HG03095 (cell line): ENCODE measurements around the gene TYK2.
"Not testable (repeated sequence)": the region's sequence is repeated elsewhere in the genome, so short reads cannot be mapped to it uniquely, and the experiment has no call there.

Experiments used
- ATAC-seq: cut with Tn5 transposase; IDR thresholded peaks from one replicate; pipeline ENCODE4 v1.9.1; 2021; ENCODE audit warnings: moderate library complexity; ENCODE audit not compliant: unreplicated experiment

TYK2 gene

GRCh38 chr19:10380313-10381102, at the start of gene TYK2:
TSS of gene TYK2 (minus strand) at chr19:10380572. CDS start at chr19:10378406, 2,166 bp downstream.
- ATAC-seq, result peak; percentile 94

- no peak for ATAC-seq
Observed at GRCh38 chr19:10428996-10429381, 48.6 kb upstream of the TYK2 start.

- no peak for ATAC-seq
Observed at GRCh38 chr19:10427169-10427568, 46.8 kb upstream of the TYK2 start.

GRCh38 chr19:10424011-10424637, 43.8 kb upstream of the TYK2 start:
- ATAC-seq, result no peak

- ATAC-seq, result no peak
Observed at GRCh38 chr19:10422846-10423245, 42.5 kb upstream of the TYK2 start.

GRCh38 chr19:10422046-10422461, 41.7 kb upstream of the TYK2 start:
- ATAC-seq, result no peak

GRCh38 chr19:10421240-10422045, 41.1 kb upstream of the TYK2 start:
- no peak for ATAC-seq

- no peak for ATAC-seq
Observed at GRCh38 chr19:10420444-10421239, 40.3 kb upstream of the TYK2 start, which contains the start of gene PDE4A. TSS of gene PDE4A (plus strand) at chr19:10420538. CDS start at chr19:10420765, 227 bp downstream.

- no peak for ATAC-seq
Observed at GRCh38 chr19:10419646-10420443, 39.5 kb upstream of the TYK2 start.

- no peak for ATAC-seq
Observed at GRCh38 chr19:10419200-10419645, 38.9 kb upstream of the TYK2 start.

- ATAC-seq, result no peak
Observed at GRCh38 chr19:10418485-10419199, 38.3 kb upstream of the TYK2 start.

GRCh38 chr19:10418235-10418484, 37.8 kb upstream of the TYK2 start:
- ATAC-seq, result no peak

GRCh38 chr19:10417541-10418234, 37.3 kb upstream of the TYK2 start:
- no peak for ATAC-seq

GRCh38 chr19:10416380-10417257, 36.2 kb upstream of the TYK2 start:
- ATAC-seq, result no peak

- no peak for ATAC-seq
Observed at GRCh38 chr19:10416083-10416379, 35.7 kb upstream of the TYK2 start.

- peak; percentile 53 for ATAC-seq
Observed at GRCh38 chr19:10412257-10412977, 32.0 kb upstream of the TYK2 start.

- ATAC-seq, result not testable (repeated sequence)
Observed at GRCh38 chr19:10411224-10411623, 30.9 kb upstream of the TYK2 start.
